IMR-90 (cell line): ENCODE data around the gene MTMR3. TPM values are rescaled to one million over a fixed set of nuclear protein-coding genes. Genes with fewer than 3 reads are reported as not detected.

Experiments used
- ATAC-seq: fragments of 200-7000 bp; cut with Tn5 transposase; 2 replicates; pipeline ENCODE4 v1.9.1; 2020; ENCODE audit warnings: low read depth, mild to moderate bottlenecking, moderate library complexity
- BruUV-seq: library from RNA; stranded (reverse); fragments of 400-500 nt; replicated peaks from 2 replicates; lab custom pipeline; 2021; lab: Mats Ljungman, UMichigan
- CTCF ChIA-PET: fragments of 300-600 bp; formaldehyde crosslinking; extraction: SDS; loops from one replicate; lab custom pipeline; 2021; ENCODE audit warnings: antibody characterized with exemption; lab: Yijun Ruan, JAX
- POLR2A ChIA-PET: fragments of 300-600 bp; sonication (Branson Sonifier 250); formaldehyde crosslinking; loops from one replicate; lab custom pipeline; 2022; ENCODE audit warnings: antibody characterized with exemption; ENCODE audit not compliant: unreplicated experiment; lab: Charles Lee
- DNase-seq: peaks from one replicate; pipeline ENCODE4 v3.0.0; 2013
- H2AFZ ChIP-seq: replicated peaks from 2 replicates; pipeline ENCODE3; 2013; ENCODE audit warnings: low read length, mild to moderate bottlenecking; ENCODE audit not compliant: poor library complexity
- H2AK5ac ChIP-seq: 2 replicates; pipeline ENCODE4 v1.6.1; 2013; ENCODE audit warnings: low read depth, low read length, inconsistent platforms
- H2AK9ac ChIP-seq: replicated peaks from 2 replicates; pipeline ENCODE3; 2013; ENCODE audit warnings: mild to moderate bottlenecking, low read depth, low read length, moderate library complexity; ENCODE audit not compliant: poor library complexity
- H2BK120ac ChIP-seq: 2 replicates; pipeline ENCODE4 v1.6.1; 2013; ENCODE audit warnings: low read depth, low read length, inconsistent platforms
- H2BK15ac ChIP-seq: 3 replicates; pipeline ENCODE4 v1.6.1; 2013; ENCODE audit warnings: low read depth, low read length, inconsistent platforms
- H2BK20ac ChIP-seq: 2 replicates; pipeline ENCODE4 v1.6.1; 2013; ENCODE audit warnings: low read depth, mild to moderate bottlenecking, inconsistent platforms, low read length, moderate library complexity
- H2BK5ac ChIP-seq: 2 replicates; pipeline ENCODE4 v1.6.1; 2013; ENCODE audit warnings: mild to moderate bottlenecking, low read depth, low read length, inconsistent platforms; ENCODE audit not compliant: poor library complexity, severe bottlenecking
- H3K14ac ChIP-seq: replicated peaks from 2 replicates; pipeline ENCODE4 v1.6.1; 2013; ENCODE audit warnings: low read depth, low read length, inconsistent platforms
- H3K18ac ChIP-seq: 2 replicates; pipeline ENCODE4 v1.6.1; 2013; ENCODE audit warnings: low read depth, low read length, control low read depth
- H3K23ac ChIP-seq: 2 replicates; pipeline ENCODE4 v1.6.1; 2013; ENCODE audit warnings: low read depth, low read length, inconsistent platforms
- H3K27ac ChIP-seq: 2 replicates; pipeline ENCODE4 v1.5.1; 2013; ENCODE audit warnings: mild to moderate bottlenecking, control low read depth, low read length; ENCODE audit not compliant: insufficient read depth
- H3K27me3 ChIP-seq: 2 replicates; pipeline ENCODE4 v1.6.1; 2013; ENCODE audit warnings: low read length; ENCODE audit not compliant: control insufficient read depth, insufficient read depth
- H3K36me3 ChIP-seq: 2 replicates; pipeline ENCODE4 v1.6.1; 2013; ENCODE audit warnings: low read length, mixed read lengths; ENCODE audit not compliant: control insufficient read depth, insufficient read depth
- H3K4ac ChIP-seq: 2 replicates; pipeline ENCODE4 v1.6.1; 2013; ENCODE audit warnings: low read depth, low read length, inconsistent platforms
- H3K4me1 ChIP-seq: 2 replicates; pipeline ENCODE4 v1.6.1; 2013; ENCODE audit warnings: low read length, mixed read lengths; ENCODE audit not compliant: control insufficient read depth, insufficient read depth
- H3K4me2 ChIP-seq: 2 replicates; pipeline ENCODE4 v1.6.1; 2013; ENCODE audit warnings: low read depth, mild to moderate bottlenecking, control low read depth, low read length, moderate library complexity
- H3K4me3 ChIP-seq: 2 replicates; pipeline ENCODE4 v1.5.1; 2013; ENCODE audit warnings: low read depth, mild to moderate bottlenecking, control low read depth, low read length, moderate library complexity; ENCODE audit not compliant: insufficient read depth
- H3K56ac ChIP-seq: 2 replicates; pipeline ENCODE4 v1.6.1; 2013; ENCODE audit warnings: low read length, inconsistent platforms; ENCODE audit not compliant: insufficient read depth; ENCODE audit errors: extremely low read depth
- H3K79me1 ChIP-seq, 2 experiments: 2 replicates each; pipeline ENCODE4 v1.6.1; 2013; ENCODE audit warnings: low read length in 2 of 2, inconsistent platforms in 1 of 2, low read depth in 1 of 2
- H3K9ac ChIP-seq: 2 replicates; pipeline ENCODE4 v1.6.1; 2013; ENCODE audit warnings: low read depth, low read length, control low read depth
- H3K9me1 ChIP-seq: 2 replicates; pipeline ENCODE4 v1.6.1; 2013; ENCODE audit warnings: low read length, inconsistent platforms; ENCODE audit not compliant: insufficient read depth
- H3K9me3 ChIP-seq: 2 replicates; pipeline ENCODE4 v1.6.1; 2013; ENCODE audit warnings: low read length; ENCODE audit not compliant: control insufficient read depth, insufficient read depth
- H4K20me1 ChIP-seq: 2 replicates; pipeline ENCODE4 v1.6.1; 2013; ENCODE audit warnings: low read length, inconsistent platforms; ENCODE audit not compliant: insufficient read depth
- H4K5ac ChIP-seq: 2 replicates; pipeline ENCODE4 v1.6.1; 2013; ENCODE audit warnings: mild to moderate bottlenecking, low read depth, low read length, control low read depth
- H4K8ac ChIP-seq, 2 experiments: 2 replicates each; pipeline ENCODE4 v1.6.1; 2013; ENCODE audit warnings: low read depth in 2 of 2, low read length in 2 of 2, control low read depth in 1 of 2, inconsistent platforms in 1 of 2
- H4K91ac ChIP-seq: 2 replicates; pipeline ENCODE4 v1.6.1; 2013; ENCODE audit warnings: low read depth, low read length, inconsistent platforms; ENCODE audit not compliant: insufficient read depth
- CEBPB ChIP-seq: IDR thresholded peaks from 2 replicates; pipeline ENCODE4 v1.6.1; 2012; ENCODE audit warnings: low read depth, low read length, improper control_type of control experiment
- NFE2L2 ChIP-seq: fragments of 150-350 bp; IDR thresholded peaks from 2 replicates; pipeline ENCODE4 v1.6.1; 2016; ENCODE audit warnings: low read depth, mild to moderate bottlenecking, low read length
- WGBS, 2 experiments: methylation state at CpG; one replicate each; pipeline versions ENCODE4 v1.1.5 to v1.1.7; 2013; ENCODE audit warnings: missing lambda C conversion rate in 2 of 2; ENCODE audit not compliant: insufficient read length in 1 of 2; ENCODE audit errors: extremely low coverage in 2 of 2; 5-methylcytosine and 5-hydroxymethylcytosine counted together
- dilution Hi-C: fragments of 300-500 bp; cut with HindIII; formaldehyde crosslinking; loops from one replicate; pipeline ENCODE4 v1.14.3; 2018; ENCODE audit warnings: low sequenced_read_pairs; ENCODE audit not compliant: unreplicated experiment
- in situ Hi-C: fragments of 300-500 bp; cut with MboI; formaldehyde crosslinking; loops from 3 replicates; pipeline ENCODE4 v1.14.3; 2019; ENCODE audit warnings: low sequenced_read_pairs, inconsistent platforms, mixed read lengths
- intact Hi-C: fragments of 100-400 bp; cut with micrococcal nuclease; formaldehyde crosslinking; loops from 2 replicates; pipeline ENCODE4 v1.10.0; 2022
- polyA plus RNA-seq, 3 experiments: library from polyadenylated mRNA; depleted of rRNA; stranded (reverse); fragments of >200 nt; gene quantifications; 2 replicates each; pipeline ENCODE4 v1.2.3, GENCODE V29; 2012; ENCODE audit warnings: low replicate concordance in 1 of 3
- total RNA-seq: library from RNA; depleted of rRNA; stranded (reverse); fragments of >200 nt; gene quantifications from 2 replicates; pipeline ENCODE4 v1.2.3, GENCODE V29; 2012

Gene MTMR3
- total and polyA plus RNA-seq, 2 of the 4 experiments (the other 2 are of a cell fraction), result 21.3 to 29.4 TPM

DNA sequence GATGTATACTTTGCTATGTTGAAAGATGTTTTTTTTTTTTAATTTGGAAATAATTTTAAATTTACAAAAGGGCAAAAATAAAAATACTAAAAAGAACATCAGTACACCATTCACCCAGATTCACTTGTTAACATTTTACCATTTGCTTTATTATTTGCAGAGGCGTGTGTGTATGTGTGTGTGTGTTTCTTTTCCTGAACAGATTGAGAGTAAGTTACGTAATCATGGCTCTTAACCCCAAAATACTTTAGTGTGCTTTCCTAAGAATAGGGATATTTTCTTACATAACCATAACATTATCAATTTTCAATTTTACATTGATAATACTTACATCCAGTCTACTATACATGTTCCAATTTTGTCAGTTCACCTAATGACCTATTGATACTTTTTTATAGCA is 105.7 kb downstream of the MTMR3 start:
- Histone ChIP-seq H2BK5ac (no peak overlapping the region), H3K9ac (no peak overlapping the region), H4K8ac (no peak overlapping the region), H4K20me1 (peaks cover 8% of the 10 kb centered on the region; the same call in 1 of the 2 replicates), H2AK5ac (no peak overlapping the region), H3K27ac (no peak overlapping the region), H2BK15ac (no peak overlapping the region), H4K5ac (no peak overlapping the region), H3K18ac (no peak overlapping the region), H3K36me3 (peaks cover 9% of the 10 kb centered on the region), H3K9me3 (no peaks in the 10 kb centered on the region), H3K4ac (no peak overlapping the region), H3K56ac (no peak overlapping the region), H3K27me3 (no peaks in the 10 kb centered on the region), H3K4me3 (no peak overlapping the region), H3K4me2 (no peak overlapping the region), H3K4me1 (peaks cover 8% of the 10 kb centered on the region), H4K91ac (no peak overlapping the region), H2AK9ac (no peak overlapping the region), H2BK20ac (no peak overlapping the region), H3K23ac (no peak overlapping the region), H2AFZ (no peak overlapping the region), H3K79me1 (peaks cover 4 to 27% of the 10 kb centered on the region in 2 experiments; a peak in 3 of 4 replicates), H3K14ac (no peak overlapping the region), H3K9me1 (0 out of 2 replicates have a peak, but pooled peaks cover 4% of the 10 kb centered on the region), H2BK120ac (no peak overlapping the region)
- no CpG with 5 or more reads among the region's 2 CpGs for WGBS, 2 experiments
- in situ Hi-C loops, result no loop called here
- POLR2A ChIA-PET, result no interaction called here
- intact Hi-C loops, result no loop called here
- ATAC-seq, result no peak
- BruUV-seq, result no TSS peak
- CTCF ChIA-PET, result no interaction called here
- TF ChIP-seq NFE2L2 (no peak), CEBPB (peak; percentile 89)
- peak; percentile 40 for DNase-seq
- dilution Hi-C loops, result no loop called here
